ENCODE measurements around the gene HSD17B1.
"Not testable (repeated sequence)": the region's sequence is repeated elsewhere in the genome, so short reads cannot be mapped to it uniquely, and the experiment has no call there.

Gene HSD17B1

DNA sequence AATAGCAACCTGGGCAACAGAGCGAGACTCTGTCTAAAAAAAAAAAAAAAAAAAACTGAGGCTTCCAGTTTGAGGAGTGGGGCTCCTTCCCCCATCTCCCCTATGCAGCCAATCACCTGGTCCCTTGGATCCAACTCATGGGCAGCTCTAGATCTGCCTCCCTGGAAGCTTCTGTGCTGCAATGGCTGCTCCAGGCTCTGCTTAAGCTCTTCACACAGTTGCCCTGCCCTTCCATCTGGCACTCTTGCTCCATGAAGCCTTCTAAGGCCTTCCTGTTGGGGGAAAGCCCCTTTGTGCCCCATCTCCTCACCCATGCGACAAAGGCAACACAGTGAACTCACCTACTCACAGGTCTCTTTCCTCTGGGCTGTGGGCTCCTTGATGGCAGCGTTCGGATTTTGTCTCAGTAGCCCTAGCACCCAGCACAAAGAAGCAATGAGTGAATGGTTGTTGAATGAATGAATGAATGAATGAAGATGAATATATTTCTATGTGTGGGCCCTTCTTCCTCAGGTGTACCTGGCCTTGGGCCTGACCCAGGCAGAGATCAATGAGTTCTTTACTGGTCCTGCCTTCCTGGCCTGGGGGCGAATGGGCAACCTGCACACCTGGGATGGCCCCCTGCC lies 14.8 kb upstream of the HSD17B1 start:
- TF ChIP-seq, protein P1, sequence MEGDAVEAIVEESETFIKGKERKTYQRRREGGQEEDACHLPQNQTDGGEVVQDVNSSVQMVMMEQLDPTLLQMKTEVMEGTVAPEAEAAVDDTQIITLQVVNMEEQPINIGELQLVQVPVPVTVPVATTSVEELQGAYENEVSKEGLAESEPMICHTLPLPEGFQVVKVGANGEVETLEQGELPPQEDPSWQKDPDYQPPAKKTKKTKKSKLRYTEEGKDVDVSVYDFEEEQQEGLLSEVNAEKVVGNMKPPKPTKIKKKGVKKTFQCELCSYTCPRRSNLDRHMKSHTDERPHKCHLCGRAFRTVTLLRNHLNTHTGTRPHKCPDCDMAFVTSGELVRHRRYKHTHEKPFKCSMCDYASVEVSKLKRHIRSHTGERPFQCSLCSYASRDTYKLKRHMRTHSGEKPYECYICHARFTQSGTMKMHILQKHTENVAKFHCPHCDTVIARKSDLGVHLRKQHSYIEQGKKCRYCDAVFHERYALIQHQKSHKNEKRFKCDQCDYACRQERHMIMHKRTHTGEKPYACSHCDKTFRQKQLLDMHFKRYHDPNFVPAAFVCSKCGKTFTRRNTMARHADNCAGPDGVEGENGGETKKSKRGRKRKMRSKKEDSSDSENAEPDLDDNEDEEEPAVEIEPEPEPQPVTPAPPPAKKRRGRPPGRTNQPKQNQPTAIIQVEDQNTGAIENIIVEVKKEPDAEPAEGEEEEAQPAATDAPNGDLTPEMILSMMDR (IDR thresholded peaks at IDR 0.05; ENCODE audit: low read depth, low read length), result no peak
- in situ Hi-C loops (cut with HindIII; ENCODE audit: low sequenced_read_pairs), result no loop called here
- no peak overlapping the region for H3K4me3 ChIP-seq (ENCODE audit: low read depth, low read length)
- no peak for DNase-seq (ENCODE audit: low read depth, low spot score)

DNA sequence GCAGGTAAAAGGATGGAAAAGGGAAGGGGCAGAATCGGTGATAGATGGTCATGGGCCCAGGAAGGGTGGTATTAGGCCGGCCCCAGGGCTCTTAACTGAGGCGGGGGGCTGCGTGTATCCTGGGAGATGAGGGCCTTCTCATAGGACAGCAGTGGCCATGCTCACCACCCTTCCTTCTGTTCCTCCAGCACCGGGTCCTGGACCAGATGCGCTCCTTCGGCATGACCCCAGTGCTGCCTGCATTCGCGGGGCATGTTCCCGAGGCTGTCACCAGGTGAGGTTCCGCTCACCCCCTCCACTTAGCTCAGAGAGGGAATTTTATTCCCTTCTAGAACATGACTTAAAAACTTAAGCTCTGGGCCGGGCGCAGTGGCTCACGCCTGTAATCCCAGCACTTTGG lies 14.2 kb upstream of the HSD17B1 start:
- no peak for DNase-seq (ENCODE audit: low read depth, low spot score)

GRCh38 chr17:42540558-42540957 lies 12.2 kb upstream of the HSD17B1 start:
- H3K4me3 ChIP-seq (ENCODE audit: low read depth, low read length); in situ Hi-C loops (cut with HindIII; ENCODE audit: low sequenced_read_pairs); DNase-seq (ENCODE audit: low read depth, low spot score): not testable (repeated sequence)

More for the DNA sequence above, 14.2 kb upstream of the HSD17B1 start:
- in situ Hi-C loops (cut with HindIII; ENCODE audit: low sequenced_read_pairs), result no loop called here
- no peak overlapping the region for H3K4me3 ChIP-seq (ENCODE audit: low read depth, low read length)
- TF ChIP-seq, protein P1 (IDR thresholded peaks at IDR 0.05; ENCODE audit: low read depth, low read length), result no peak

DNA sequence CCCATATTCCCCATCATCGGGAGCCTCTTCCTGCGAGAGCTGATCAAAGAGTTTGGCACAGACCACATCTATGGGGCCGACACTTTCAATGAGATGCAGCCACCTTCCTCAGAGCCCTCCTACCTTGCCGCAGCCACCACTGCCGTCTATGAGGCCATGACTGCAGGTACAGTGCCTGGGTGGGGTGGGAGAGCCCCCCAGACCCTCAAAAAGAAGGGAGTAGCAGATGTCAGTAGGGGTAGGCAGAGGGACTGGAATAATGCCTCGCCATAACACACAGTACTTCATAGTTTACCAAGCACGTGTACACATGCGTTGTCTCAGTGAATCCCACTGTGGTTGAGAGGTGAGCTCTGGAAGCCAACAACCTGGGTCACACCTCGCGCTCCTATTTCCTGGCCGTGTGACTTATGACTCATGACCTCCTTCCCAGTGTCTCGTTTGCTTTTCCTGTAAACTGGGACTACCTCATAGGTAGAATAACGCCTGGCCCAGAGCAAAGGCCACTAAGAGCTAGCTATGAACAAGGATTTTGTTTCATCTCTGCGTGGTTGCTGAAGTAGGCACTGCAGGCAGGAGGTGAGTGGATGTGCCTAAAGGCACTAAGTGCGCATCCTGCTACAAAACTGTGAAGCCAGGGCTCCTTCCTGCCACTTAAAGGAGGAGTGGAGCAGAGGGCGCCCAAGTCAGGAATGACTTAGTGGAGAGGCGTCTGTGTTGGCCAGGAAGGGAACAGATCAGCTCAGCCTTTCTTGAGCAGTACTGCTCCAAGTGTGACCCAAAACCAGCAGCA lies 11.5 kb upstream of the HSD17B1 start:
- no peak for DNase-seq (ENCODE audit: low read depth, low spot score)
- TF ChIP-seq, protein P1 (IDR thresholded peaks at IDR 0.05; ENCODE audit: low read depth, low read length), result no peak
- in situ Hi-C loops (cut with HindIII; ENCODE audit: low sequenced_read_pairs), result no loop called here
- no peak overlapping the region for H3K4me3 ChIP-seq (ENCODE audit: low read depth, low read length)

DNA sequence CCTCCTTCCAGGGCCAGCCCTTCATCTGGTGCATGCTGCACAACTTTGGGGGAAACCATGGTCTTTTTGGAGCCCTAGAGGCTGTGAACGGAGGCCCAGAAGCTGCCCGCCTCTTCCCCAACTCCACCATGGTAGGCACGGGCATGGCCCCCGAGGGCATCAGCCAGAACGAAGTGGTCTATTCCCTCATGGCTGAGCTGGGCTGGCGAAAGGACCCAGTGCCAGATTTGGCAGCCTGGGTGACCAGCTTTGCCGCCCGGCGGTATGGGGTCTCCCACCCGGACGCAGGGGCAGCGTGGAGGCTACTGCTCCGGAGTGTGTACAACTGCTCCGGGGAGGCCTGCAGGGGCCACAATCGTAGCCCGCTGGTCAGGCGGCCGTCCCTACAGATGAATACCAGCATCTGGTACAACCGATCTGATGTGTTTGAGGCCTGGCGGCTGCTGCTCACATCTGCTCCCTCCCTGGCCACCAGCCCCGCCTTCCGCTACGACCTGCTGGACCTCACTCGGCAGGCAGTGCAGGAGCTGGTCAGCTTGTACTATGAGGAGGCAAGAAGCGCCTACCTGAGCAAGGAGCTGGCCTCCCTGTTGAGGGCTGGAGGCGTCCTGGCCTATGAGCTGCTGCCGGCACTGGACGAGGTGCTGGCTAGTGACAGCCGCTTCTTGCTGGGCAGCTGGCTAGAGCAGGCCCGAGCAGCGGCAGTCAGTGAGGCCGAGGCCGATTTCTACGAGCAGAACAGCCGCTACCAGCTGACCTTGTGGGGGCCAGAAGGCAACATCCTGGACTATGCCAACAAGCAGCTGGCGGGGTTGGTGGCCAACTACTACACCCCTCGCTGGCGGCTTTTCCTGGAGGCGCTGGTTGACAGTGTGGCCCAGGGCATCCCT lies 9.3 kb upstream of the HSD17B1 start:
- in situ Hi-C loops (cut with HindIII; ENCODE audit: low sequenced_read_pairs), result no loop called here
- no peak overlapping the region for H3K4me3 ChIP-seq (ENCODE audit: low read depth, low read length)
- DNase-seq (ENCODE audit: low read depth, low spot score), result no peak
- TF ChIP-seq, protein P1 (IDR thresholded peaks at IDR 0.05; ENCODE audit: low read depth, low read length), result no peak

GRCh38 chr17:42544874-42545283 lies 7.8 kb upstream of the HSD17B1 start:
- DNase-seq (ENCODE audit: low read depth, low spot score), result no peak
- no peak overlapping the region for H3K4me3 ChIP-seq (ENCODE audit: low read depth, low read length)
- in situ Hi-C loops (cut with HindIII; ENCODE audit: low sequenced_read_pairs), result no loop called here
- TF ChIP-seq, protein P1 (IDR thresholded peaks at IDR 0.05; ENCODE audit: low read depth, low read length), result no peak

- in situ Hi-C loops (cut with HindIII; ENCODE audit: low sequenced_read_pairs); DNase-seq (ENCODE audit: low read depth, low spot score); H3K4me3 ChIP-seq (ENCODE audit: low read depth, low read length): not testable (repeated sequence)
Measured at GRCh38 chr17:42545755-42546505, 6.8 kb upstream of the HSD17B1 start.
